Hematopoietic multipotent progenitor cell treated with erythropoietin and hydrocortisone succinate and interleukin-3 and kit ligand, for 17 days (in vitro differentiated cells): ENCODE data around the gene KLF14.
A peak's percentile ranks its signal among the peaks of the same experiment; 100 is the strongest.
"Not testable (repeated sequence)": the region's sequence is repeated elsewhere in the genome, so short reads cannot be mapped to it uniquely, and the experiment has no call there.

Experiments
- DNase-seq: peaks from one replicate; pipeline ENCODE4 v3.0.0-alpha.2; 2015; ENCODE audit warnings: low spot score

KLF14 gene

DNA sequence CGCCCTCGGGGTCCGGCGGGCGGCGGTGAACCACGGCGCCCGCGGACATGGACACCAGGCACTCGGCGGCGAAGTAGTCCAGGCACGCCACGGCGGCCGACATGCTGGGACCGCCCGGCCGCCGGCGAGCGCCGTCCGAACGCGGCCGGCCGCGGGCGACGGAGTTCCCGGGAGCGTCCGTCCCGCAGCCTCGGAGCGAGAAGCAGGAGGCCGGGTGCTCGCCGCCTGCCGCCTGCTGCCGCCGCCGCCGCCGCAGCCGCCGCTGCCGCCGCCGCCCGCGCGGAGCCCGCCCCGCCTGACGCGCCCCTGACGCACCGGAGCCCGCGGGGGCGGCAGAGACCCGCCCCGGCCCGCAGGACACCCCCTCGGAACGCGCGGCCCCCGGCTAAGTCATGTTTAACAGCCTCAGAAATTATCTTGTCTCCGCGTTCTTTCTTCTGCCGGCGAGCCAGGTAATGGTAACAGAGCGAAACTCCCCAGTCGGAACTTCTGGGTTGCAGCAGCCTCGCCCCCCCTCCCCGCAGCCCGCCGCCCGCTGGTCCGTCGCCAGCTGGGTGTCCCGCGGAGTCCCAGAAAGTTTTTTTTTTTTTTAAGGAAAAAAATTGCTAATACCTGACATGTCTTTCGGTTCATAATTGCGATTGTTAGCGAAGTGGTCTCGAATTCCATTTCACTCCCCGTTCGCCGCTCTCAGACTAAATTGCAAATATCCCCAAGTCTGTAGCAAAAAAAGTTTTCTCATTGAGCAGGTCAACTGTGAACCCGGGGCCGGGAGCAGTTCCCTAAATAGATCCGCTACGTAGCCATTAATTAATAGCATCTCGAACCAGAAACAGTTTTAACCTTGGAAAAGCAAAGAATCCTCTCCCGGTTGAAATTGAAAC, at the start of gene KLF14:
TSS of gene KLF14 (minus strand) at position 277 of the 884 bp plus-strand sequence. CDS start at position 103, 174 bp downstream.
- no peak for DNase-seq

DNA sequence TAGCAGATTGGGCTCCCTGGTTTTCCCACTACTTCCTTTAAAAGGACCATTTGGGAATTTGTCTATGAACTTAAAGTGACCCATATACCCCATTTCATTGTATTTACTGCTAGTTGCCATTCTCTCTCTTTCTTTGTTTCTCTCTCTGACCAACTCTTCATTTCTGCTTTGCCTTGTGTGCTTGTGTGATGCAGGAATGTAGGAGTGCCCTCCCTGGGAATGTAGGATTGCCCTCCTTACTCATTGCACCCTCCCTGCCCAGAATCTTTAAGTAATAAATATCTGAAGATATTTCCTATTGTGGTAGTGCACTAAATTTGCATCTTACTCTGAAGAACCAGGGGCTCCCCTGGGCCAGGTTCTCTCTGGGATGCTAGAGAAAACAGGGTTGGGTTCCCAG, 47.3 kb upstream of the KLF14 start:
- DNase-seq = no peak

DNA sequence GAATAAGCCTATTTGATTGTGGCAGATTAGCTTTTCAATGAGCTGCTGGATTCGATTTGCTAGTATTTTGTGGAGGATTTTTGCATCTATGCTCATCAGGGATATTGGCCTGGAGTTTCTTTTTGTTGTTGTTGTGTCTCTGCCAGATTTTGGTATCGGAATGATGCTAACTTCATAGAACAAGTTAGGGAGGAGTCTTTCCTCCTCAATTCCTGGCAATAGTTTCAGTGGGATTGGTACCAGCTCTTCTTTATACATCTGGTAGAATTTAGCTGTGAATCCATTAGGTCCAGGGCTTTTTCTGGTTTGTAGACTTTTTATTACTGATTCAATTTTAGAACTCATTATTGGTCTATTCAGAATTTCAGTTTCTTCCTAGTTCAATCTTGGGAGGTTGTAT, 43.4 kb upstream of the KLF14 start:
- no peak for DNase-seq

DNA sequence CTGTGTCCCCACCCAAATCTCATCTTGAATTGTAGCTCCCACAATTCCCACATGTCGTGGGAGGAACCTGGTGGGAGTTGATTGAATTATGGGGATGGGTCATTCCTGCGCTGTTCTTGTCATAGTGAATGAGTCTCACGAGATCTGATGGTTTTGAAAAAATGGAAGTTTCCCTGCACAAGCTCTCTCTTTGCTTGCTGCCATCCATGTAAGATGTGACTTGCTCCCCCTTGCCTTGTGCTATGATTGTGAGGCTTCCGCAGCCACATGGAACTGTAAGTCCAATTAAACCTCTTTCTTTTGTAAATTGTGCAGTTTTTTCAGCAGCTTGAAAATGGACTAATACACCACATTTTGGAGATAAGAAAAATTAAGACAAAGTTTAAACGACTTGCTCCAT, 38.4 kb upstream of the KLF14 start:
- not testable (repeated sequence) for DNase-seq

DNA sequence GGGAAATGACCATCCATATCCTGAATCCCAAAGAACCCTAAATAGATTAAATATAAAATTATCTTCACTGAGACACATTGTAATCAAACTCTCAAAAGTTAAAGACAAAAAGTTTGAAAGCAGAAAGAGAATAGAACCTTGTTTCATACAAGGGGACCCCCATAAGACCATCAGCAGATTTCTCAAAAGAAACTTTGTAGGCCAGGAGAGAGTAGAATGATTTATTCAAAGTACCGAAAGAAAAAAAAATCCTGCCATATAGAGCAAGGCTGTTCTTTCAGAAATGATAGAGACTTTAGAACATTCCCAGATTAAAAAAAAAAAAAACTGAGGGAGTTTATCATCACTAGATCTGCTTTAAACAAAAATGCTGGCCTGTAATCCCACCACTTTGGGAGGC, 34.8 kb upstream of the KLF14 start:
- no peak for DNase-seq

DNA sequence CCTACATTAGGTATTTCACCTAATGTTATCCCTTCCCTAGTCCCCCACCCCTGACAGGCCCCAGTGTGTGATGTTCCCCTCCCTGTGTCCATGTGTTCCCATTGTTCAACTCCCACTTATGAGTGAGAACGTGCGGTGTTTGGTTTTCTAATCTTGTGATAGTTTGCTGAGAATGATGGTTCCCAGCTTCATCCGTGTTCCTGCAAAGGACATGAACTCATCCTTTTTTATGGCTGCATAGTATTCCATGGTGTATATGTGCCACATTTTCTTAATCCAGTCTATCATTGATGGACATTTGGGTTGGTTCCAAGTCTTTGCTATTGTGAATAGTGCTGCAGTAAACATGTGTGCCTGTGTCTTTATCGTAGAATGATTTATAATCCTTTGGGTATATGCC, 30.6 kb upstream of the KLF14 start:
- DNase-seq = not testable (repeated sequence)

DNA sequence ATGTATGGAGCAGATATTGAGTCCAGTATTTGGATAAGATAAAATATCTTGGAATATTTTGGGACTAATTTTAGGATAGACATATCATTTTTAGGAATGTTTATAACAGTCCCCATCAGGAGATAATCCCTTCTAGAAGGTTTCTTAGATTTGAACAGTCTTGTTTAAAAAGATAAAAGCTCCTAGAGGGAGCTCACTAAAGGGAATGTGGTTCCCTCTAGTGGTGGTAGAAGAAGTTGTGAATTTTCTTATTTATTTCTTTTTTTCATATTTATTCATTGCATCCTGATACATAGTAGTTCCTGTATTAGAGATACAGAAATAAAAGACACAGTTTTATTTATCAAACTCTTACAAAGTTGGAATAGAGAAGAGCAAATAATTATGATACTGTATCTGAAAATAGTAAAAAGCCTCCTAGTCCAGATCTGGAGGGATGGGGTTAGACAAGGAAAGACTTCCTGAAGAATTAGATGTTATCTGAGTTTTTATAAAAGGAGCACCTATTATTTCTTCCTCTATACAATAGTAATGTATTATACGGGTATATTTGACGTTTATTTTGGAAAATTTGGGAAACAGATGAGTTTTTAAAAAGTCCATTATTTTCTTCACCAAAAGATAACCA, 24.5 kb upstream of the KLF14 start:
- peak; percentile 24 for DNase-seq

DNA sequence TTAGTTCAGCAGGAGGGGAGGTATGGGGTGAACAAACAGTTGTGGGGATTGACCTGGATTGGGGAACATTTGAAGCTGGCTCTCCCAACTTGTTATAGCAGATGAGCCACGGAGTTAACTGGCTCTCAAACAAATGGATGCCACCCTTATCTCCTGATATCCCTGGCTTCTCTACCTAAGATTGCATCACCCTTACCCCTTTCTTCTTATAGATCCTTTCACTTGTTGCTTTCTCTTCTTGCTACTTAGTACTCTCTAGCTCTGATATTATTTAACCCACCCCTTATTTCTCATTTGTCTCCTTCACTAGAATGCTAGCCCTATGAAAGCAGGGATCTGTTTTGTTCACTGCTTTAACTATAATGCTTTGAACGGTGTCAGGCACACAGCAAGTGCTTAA, 22.3 kb upstream of the KLF14 start:
- no peak for DNase-seq

DNA sequence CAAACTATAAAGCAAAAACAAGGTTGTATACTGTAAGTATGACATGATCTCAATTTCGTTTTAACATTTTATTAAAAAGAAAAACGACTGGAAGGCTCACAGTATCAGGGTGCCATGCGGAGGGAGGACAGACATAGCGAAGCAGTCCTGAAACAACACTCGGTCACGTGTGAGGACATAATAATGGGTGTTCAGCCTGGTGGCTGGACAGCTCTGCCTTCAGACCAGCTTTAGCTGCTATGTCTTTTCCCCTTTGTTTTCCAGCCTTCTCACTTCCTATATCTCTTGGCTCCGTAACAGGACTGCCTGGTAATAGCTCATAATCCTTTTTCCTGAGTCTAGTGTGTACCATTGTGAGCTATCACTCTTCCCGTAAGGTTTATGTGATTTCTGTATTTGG, 18.4 kb upstream of the KLF14 start:
- DNase-seq = no peak

DNA sequence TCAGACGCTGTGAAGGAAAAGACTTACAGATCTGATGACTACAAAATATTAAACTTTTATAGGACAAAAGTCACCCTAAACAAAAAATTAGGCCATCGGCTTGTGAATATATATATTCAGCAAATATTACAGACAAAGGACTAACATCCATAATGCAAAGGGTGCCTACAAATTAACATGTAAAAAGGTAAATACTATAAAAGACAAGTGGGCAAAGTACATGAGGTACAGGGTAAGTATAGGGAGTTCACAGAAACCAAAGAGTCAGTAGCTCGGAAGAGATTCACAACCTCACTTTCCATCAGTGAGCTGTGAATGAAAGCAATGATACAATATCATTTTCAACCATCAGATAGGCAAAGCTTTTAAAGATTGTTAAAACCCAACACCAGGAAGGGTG, 16.7 kb upstream of the KLF14 start:
- no peak for DNase-seq

DNA sequence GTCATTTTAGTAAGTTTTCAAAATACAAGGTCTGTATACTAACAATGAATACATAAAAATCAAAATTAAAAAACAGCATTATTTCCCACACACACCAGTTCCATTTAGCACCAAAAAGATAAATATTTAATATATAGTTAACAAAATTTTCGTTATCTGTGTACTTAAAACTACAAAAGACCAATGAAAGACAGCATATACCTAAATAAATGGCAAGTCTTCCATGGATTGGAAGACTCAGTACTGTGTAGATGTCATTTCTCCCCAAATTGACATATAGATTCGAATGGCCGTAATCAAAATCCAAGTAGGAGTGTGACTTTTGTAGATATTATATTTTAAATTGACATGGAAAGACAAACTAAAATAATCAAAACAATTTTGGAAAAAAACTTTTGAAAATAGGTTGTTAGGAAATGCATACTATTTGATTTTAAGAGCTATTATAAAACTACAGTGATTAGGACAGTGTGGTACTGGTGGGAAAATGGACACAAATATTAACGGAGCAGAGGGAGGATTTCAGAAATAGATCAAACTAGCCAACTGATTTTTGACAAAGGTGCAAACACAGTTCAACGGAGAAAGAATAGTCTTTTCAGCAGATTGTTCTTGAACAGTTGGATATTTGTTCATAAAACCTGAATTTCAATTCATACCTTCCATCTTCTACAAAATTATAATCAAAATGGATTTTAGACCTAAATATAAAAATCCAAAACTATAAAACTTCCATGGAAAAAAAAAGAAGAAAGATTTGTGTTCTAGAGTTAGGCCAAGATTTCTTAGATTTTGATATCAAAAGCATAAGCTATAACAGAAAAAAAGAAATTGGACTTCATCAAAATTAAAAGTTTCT, 14.8 kb upstream of the KLF14 start:
- DNase-seq = no peak

DNA sequence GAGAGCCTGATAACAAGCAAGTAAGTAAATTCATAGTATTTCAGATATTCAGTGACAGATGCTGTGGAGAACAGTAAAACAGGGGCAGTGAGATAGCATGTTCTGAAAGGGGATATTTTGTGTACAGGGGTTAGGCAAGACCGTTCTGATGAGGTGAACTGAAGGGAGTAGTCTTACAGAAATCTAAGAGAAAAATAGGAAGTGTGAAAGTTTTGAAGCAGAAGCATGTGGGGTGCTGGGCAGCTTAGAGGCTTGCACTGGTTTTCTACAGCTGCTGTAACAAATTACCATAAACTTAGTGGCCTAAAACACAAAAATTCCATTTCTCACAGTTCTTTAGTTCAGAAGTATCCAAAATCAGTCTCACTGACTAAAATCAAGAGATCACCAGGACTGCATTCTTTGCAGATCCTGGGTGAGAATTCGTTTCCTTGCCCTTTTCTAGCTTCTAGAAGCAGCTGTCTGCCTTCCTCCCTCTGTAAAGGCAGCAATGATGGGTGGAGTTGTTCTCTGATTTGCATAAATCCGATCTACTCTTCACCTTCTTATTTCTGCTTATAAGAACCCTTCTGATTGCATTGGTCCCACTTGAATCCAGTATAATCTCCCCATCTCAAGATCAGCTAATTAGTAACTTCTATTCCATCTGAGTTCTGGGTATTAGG, 7.5 kb upstream of the KLF14 start:
- DNase-seq = no peak

DNA sequence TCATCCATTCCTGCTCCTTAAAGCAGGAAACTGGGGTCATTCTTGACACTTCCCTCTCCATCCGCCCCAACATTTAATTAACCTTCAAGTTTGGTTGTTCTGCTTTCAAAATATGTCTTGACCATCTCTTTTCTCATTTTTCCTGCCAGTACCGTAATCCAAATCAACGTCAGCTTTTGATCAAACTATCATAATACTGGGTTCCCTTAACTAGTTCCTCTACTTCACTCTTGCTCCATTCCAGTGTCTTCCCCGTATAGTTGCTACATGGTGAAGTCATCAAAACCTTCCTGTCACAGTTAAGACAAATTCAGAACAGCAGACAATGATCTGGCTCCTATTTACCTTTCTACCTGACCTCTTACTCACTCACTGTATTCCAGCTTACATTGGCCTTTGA, 6.6 kb upstream of the KLF14 start:
- DNase-seq = no peak

DNA sequence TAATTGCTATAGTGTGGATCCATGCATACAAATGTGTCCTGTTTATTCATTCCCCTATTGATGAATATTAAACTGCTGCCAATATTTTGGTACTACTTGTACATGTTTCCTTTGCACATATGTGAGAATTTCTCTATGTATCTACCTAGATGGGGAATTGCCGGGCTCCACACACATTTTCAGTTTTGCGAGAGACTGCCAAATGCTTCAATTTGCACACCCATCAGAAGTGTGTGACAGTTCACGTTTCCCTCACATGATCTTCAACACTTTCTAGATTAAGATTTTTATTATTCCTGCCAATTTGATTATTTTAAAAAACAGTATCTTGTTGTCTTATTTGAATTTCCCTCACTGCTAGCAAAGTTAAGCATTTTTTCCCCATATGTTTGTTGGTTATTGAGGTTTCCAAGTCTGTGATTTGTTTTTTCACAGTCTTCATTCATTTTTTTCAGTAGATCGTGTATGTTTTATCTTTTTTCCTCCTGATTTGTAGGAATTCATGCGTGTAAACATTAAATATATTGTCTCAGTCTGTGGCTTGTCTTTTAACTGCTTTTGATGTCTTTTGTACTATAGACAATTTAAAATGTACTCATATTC, 2.4 kb upstream of the KLF14 start:
- DNase-seq = no peak

DNA sequence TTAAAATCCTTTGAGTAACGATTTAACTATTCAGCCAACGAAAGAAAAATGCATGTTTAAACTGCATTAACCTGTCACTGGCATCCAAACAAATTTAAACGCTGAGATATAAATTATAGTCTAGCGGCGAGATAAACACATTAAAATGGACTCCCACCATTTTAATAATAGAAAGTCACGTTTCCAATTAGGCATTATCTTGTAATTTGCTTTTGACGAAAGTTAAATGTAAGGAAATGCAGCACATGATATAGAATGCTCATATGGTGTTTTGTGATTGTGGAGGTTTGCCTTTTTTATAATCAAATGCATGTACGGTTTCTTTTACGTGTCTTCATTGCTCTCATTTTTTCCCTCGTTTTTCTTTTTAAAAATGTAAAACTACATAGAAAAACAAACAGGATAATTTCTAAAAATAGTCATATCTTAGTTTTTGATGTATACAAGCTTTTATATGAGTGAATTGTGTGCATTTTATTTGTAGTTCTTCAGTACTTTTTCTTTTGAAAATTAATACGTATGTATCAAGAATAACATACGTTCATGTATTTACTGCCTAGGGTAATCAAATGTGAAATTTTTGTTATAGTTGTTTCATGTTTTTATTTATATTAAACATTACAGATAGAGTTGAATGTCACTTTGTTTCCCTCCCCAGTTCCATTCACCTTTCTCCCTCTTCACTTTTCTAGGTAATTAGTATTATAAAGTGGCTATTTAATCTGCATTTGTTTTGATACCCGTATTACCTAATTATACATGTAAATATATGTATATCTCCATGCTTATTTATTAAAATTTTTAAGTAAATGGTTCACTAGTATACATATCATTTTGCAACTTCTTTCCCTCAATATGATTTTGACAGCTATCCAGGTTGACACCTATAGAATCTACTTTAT, 1.1 kb upstream of the KLF14 start:
- DNase-seq = no peak

DNA sequence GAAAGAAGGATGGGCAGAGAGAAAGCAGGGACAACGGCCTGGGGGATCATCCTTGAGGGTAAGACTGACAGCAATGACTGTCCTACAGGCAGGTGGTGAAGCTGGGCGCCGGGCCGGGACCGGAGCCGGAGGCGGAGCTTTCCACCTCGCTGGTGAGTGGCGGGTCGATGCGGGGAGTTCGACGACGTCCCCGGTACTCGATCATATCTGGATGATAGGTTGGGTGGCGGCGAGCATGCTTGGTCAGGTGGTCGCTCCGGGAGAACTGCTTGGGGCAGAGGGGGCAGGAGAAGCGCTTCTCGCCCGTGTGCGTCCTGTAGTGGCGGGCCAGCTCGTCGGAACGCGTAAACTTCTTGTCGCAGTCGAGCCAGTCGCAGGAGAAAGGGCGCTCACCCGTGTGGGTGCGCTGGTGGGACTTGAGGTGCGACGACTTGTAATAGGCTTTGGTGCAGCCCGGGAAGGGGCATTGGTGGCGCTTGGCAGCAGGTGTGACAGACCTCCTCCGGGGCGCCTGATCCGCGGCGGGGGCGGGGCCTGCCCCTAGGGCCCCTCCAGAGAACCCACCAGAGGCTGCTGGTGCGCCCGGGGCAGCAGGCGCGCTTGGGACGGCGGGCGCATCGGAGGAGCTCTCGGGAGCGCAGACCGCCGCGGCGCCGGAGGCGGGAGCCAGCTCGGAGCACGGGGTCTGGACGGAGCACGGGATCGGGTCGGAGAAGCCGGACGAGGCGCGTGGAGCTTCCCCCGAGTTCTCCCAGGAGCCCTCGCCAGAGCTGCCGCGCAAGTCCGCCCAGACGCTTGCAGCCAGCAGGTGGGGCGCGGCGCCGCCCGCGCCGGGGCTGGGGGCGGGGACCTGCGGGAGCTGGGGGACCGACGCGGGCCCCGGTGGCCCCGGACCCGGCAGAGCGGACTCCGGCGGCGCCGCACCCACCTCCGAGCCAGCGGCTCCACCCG, 752 bp downstream of the KLF14 start:
- DNase-seq = no peak

DNA sequence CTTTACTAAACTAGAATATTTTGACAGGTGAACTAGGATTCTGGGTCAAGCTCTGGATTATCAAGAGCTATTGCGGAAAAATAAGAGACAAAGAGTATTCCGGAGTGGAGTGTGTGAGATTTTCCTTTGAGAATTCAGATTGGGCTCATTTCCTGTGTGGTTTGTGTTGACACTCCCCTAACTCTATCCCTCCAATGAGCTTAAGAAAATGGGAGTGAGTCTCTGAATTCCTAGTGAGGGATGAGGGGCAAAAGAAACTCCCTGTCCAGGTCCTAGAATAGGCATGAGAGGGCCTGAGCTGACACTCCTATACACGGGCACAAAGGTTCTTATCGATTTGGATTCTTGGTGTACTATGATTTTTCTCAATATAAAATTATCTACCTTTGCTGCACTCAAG, 10.2 kb downstream of the KLF14 start:
- DNase-seq = no peak

DNA sequence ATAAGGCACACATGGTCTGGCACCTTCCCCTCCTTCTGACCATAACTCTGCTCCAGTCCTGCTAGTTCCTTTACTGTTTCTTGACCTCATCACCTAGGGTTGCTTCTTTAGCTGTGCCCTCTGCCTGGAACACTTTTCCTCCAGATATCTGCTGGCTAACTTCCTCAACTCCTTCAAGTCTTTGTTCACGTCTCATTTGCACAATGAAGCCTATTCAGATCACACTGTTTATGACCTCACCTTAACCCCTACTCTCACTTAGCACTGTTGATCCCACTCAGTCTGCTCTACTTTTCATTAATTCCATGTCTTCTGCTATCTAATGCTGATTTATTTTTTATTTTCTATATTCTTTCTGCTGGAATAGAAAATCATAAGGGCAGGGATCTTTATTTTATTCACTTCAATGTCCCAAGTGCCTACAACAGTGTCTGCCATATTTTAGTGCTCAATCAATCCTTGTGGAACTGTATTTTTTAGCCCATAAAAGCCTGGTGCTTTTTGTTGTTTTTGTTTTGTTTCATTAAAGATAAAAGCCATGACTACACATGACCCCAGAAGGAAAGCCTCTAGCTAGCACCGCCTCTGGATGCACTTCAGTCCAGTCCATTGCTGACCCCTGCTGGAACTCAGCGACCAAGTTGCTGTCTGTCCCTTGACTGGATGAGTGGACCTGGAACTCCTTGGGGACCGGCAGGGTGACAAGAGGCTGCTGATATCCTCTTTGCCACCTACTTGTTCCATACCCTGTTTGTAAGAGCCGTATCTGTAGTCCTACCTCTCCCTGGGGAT, 12.3 kb downstream of the KLF14 start:
- no peak for DNase-seq

DNA sequence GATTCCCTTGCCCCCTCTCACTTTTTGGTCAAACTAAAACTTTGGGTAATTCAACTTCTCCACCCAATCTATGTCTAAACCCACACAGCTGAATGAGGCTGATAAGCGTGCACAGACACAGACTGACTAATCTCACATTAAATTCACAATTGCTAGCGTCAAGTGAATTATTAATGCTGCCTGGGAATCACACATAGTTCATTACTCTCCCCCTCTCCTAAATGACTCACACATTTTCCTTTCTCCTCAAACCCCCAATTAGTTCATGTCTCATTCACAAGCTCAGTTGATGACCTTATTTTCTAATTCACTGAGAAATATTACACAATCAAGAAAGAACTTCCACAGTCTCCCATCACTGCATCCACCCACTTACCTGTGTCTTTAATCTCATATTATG, 14.5 kb downstream of the KLF14 start:
- DNase-seq = no peak
